Stimulated activated CD4-positive, alpha-beta T cell treated with anti-CD3 and anti-CD28 coated beads, Interleukin-15, amount 100 ng/mL, for 48 hours (primary cell): ENCODE results near the gene CLIP3.
"Not testable (repeated sequence)": the region's sequence is repeated elsewhere in the genome, so short reads cannot be mapped to it uniquely, and the experiment has no call there.

Source experiments
- DNase-seq, 2 donors: peaks; one replicate each; pipeline ENCODE4 v3.0.0-alpha.2; 2020; ENCODE audit warnings: low read depth in 2 of 2

CLIP3 gene

GRCh38 chr19:36032251-36033104 is at the start of gene CLIP3:
Gene CLIP3 (minus strand): TSS chr19:36032873. CDS start chr19:36032357, 516 bp downstream.
- DNase-seq: peak in 1 of 2 donors; percentile 28

GRCh38 chr19:36081894-36082293 is 49.2 kb upstream of the CLIP3 start:
- DNase-seq: no peak

- no peak for DNase-seq
Measured at GRCh38 chr19:36081385-36081784, 48.7 kb upstream of the CLIP3 start.

- no peak for DNase-seq
Measured at GRCh38 chr19:36079389-36079945, 46.8 kb upstream of the CLIP3 start.

GRCh38 chr19:36073121-36073876 is 40.6 kb upstream of the CLIP3 start:
- no peak for DNase-seq

GRCh38 chr19:36072081-36072480 is 39.4 kb upstream of the CLIP3 start:
- no peak for DNase-seq

GRCh38 chr19:36068810-36069499 is 36.3 kb upstream of the CLIP3 start:
- not testable (repeated sequence) for DNase-seq

- no peak for DNase-seq
Measured at GRCh38 chr19:36067681-36068080, 35.0 kb upstream of the CLIP3 start.

GRCh38 chr19:36064826-36065225 is 32.2 kb upstream of the CLIP3 start:
- no peak for DNase-seq

- DNase-seq: no peak
Measured at GRCh38 chr19:36061367-36061766, 28.7 kb upstream of the CLIP3 start.

- DNase-seq: no peak
Measured at GRCh38 chr19:36060430-36060829, 27.8 kb upstream of the CLIP3 start.

GRCh38 chr19:36059180-36059910 is 26.7 kb upstream of the CLIP3 start:
- no peak for DNase-seq

- DNase-seq: no peak
Measured at GRCh38 chr19:36058481-36059179, 26.0 kb upstream of the CLIP3 start.

GRCh38 chr19:36054733-36055686 is 22.3 kb upstream of the CLIP3 start, which contains the start of gene WDR62:
Gene WDR62 (plus strand): TSS chr19:36054897. CDS start chr19:36054972, 75 bp downstream.
- peak; percentile 92 to 93 for DNase-seq

GRCh38 chr19:36054119-36054732 is 21.6 kb upstream of the CLIP3 start, which contains the start of gene THAP8:
Gene THAP8 (minus strand): TSS chr19:36054285. CDS start chr19:36054217, 68 bp downstream.
- peak; percentile 99 for DNase-seq

- DNase-seq: no peak
Measured at GRCh38 chr19:36051637-36052036, 19.0 kb upstream of the CLIP3 start.

GRCh38 chr19:36051236-36051635 is 18.6 kb upstream of the CLIP3 start:
- no peak for DNase-seq

- no peak for DNase-seq
Measured at GRCh38 chr19:36049080-36049698, 16.5 kb upstream of the CLIP3 start.
